DND-41 (cell line): ENCODE measurements around the gene IFITM10.

Source experiments
- ATAC-seq: fragments of 200-7000 bp; cut with Tn5 transposase; 3 replicates; pipeline ENCODE4 v1.9.1; 2021; ENCODE audit warnings: low read depth; ENCODE audit not compliant: insufficient read depth
- DNase-seq: peaks from one replicate; pipeline ENCODE4 v3.0.0-alpha.2; 2020
- H2AFZ ChIP-seq: 2 replicates; pipeline ENCODE4 v1.6.0; 2012; ENCODE audit warnings: low read depth, low read length
- H3K27ac ChIP-seq: 2 replicates; pipeline ENCODE4 v1.5.1; 2012; ENCODE audit warnings: low read length, inconsistent platforms
- H3K27me3 ChIP-seq: fragments of 200-600 bp; sonication (generic); 2 replicates; pipeline ENCODE4 v1.6.0; 2012; ENCODE audit warnings: low read length, mild to moderate bottlenecking, inconsistent platforms; ENCODE audit not compliant: insufficient read depth, poor library complexity
- H3K36me3 ChIP-seq: 2 replicates; pipeline ENCODE4 v1.5.1; 2012; ENCODE audit warnings: low read length, inconsistent platforms; ENCODE audit not compliant: insufficient read depth
- H3K4me1 ChIP-seq: 2 replicates; pipeline ENCODE4 v1.5.1; 2012; ENCODE audit warnings: mild to moderate bottlenecking, low read length; ENCODE audit not compliant: insufficient read depth
- H3K4me2 ChIP-seq: 2 replicates; pipeline ENCODE4 v1.6.0; 2012; ENCODE audit warnings: mild to moderate bottlenecking, moderate library complexity, low read length, inconsistent platforms; ENCODE audit not compliant: insufficient read depth
- H3K4me3 ChIP-seq, 2 experiments: fragments of 200-600 bp in 1 of 2; shearing (Covaris generic) in 1 of 2; 2 replicates each; pipeline ENCODE4 v1.5.1; 2012 to 2016; ENCODE audit warnings: inconsistent platforms in 2 of 2, low read length in 2 of 2, mild to moderate bottlenecking in 2 of 2, low read depth in 1 of 2, moderate library complexity in 1 of 2
- H3K79me2 ChIP-seq: 2 replicates; pipeline ENCODE4 v1.6.0; 2012; ENCODE audit warnings: low read length, inconsistent platforms; ENCODE audit not compliant: insufficient read depth
- H3K9ac ChIP-seq: 2 replicates; pipeline ENCODE4 v1.6.0; 2012; ENCODE audit warnings: low read depth, mild to moderate bottlenecking, inconsistent platforms, low read length, moderate library complexity
- H3K9me3 ChIP-seq: 2 replicates; pipeline ENCODE4 v1.5.1; 2012; ENCODE audit warnings: low read length, moderate library complexity, mild to moderate bottlenecking, inconsistent platforms; ENCODE audit not compliant: insufficient read depth, severe bottlenecking
- H4K20me1 ChIP-seq: 2 replicates; pipeline ENCODE4 v1.6.0; 2012; ENCODE audit warnings: low read length; ENCODE audit not compliant: insufficient read depth
- EZH2 ChIP-seq: IDR thresholded peaks from 3 replicates; pipeline ENCODE4 v1.6.1; 2012; ENCODE audit warnings: borderline replicate concordance, low read depth, mild to moderate bottlenecking, moderate library complexity, low read length, inconsistent platforms; ENCODE audit not compliant: severe bottlenecking
- TF ChIP-seq, protein P1 (sequence below): IDR thresholded peaks from 2 replicates; pipeline ENCODE4 v1.5.1; 2012; ENCODE audit warnings: borderline replicate concordance, low read length, moderate library complexity, mild to moderate bottlenecking; ENCODE audit not compliant: poor library complexity, severe bottlenecking; ENCODE audit errors: extremely low read depth

Gene IFITM10

DNA sequence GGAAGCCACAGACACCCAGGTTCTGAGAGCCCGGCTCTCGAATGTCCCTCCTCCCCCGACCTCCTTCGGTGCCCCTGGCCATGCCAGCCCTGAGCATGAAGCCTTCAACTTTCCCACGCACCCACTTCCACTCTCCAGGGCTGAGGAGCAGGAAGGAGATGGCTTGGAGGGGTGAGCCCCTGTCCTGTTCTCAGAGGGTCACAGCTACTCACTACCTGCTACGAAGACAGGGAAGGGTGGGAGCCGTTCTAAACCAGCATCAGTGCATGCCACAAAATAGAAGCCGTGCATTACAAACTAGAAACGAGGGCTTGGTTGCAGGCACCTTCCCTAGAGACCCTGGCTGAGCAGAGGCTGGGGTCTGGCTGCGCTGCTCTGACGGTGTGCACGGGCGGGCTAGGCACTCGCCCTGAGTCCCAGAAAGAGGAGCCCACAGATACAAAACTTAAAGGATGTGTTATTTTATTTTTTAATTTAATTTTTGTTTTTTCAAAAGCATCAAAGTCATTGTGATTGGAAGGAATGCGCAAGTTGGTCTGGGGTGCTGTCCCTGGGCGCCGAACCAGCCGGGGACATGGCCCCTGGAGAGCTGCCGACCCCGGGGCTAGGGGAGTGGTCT is 57.6 kb downstream of the IFITM10 start:
- Histone ChIP-seq H3K36me3 (no peaks in the 10 kb centered on the region), H4K20me1 (no peaks in the 10 kb centered on the region), H3K79me2 (no peaks in the 10 kb centered on the region), H3K27ac (no peak overlapping the region), H3K4me3 (no peak overlapping the region), H3K9ac (peak overlapping the region; percentile 68; the same call in 1 of the 2 replicates), H3K4me2 (peak overlapping the region; percentile 79), H3K27me3 (no peaks in the 10 kb centered on the region), H3K4me1 (peaks cover 22% of the 10 kb centered on the region), H2AFZ (no peak overlapping the region), H3K9me3 (no peaks in the 10 kb centered on the region)
- TF ChIP-seq, protein P1, sequence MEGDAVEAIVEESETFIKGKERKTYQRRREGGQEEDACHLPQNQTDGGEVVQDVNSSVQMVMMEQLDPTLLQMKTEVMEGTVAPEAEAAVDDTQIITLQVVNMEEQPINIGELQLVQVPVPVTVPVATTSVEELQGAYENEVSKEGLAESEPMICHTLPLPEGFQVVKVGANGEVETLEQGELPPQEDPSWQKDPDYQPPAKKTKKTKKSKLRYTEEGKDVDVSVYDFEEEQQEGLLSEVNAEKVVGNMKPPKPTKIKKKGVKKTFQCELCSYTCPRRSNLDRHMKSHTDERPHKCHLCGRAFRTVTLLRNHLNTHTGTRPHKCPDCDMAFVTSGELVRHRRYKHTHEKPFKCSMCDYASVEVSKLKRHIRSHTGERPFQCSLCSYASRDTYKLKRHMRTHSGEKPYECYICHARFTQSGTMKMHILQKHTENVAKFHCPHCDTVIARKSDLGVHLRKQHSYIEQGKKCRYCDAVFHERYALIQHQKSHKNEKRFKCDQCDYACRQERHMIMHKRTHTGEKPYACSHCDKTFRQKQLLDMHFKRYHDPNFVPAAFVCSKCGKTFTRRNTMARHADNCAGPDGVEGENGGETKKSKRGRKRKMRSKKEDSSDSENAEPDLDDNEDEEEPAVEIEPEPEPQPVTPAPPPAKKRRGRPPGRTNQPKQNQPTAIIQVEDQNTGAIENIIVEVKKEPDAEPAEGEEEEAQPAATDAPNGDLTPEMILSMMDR: no peak
- no peak for TF ChIP-seq EZH2
- ATAC-seq: no peak
- no peak for DNase-seq

DNA sequence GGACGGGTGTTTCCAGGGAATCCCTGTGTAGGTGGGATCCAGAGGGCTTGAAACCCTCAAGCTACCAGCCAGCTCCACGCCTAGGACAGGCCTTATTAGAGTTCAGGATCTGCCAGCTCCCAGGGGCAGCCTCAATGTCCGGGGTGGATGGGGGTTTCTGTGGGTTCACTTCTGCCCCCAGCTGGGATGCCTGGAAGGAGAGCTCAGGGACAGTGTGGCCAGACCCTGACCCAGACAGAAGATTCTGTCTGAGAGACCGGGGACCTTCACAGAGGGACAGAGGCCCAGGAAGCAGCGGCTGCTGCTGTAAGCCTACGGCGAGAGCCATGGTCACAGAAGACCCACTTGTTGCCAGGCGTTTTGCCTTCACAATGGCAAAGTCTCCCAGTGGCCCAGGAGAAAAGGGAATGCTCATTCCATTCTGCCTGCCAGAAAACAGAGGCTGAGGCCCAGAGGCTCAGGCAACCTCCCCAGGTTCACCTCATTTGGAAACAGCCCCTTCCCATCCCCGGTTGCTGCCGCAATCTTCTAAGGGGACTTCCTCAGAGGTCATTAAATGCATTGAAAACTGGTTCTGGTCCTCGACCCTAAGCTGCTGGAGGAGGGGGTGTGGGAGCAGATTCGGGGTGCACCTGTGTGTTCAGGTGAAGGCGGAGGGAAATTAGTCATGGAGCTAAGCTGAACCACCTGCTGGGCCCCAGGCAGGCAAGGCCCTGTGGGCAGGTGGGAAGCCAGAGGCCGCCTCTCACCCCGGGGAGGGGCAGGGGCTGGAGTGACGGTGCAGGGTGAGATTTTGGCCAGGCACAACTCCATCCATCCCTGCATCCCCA is 58.3 kb downstream of the IFITM10 start:
- Histone ChIP-seq H3K4me3 (no peak overlapping the region), H2AFZ (no peak overlapping the region), H4K20me1 (no peaks in the 10 kb centered on the region), H3K27ac (no peak overlapping the region), H3K4me1 (peaks cover 22% of the 10 kb centered on the region), H3K79me2 (no peaks in the 10 kb centered on the region), H3K4me2 (no peak overlapping the region), H3K9ac (no peak overlapping the region), H3K9me3 (no peaks in the 10 kb centered on the region), H3K27me3 (no peaks in the 10 kb centered on the region), H3K36me3 (no peaks in the 10 kb centered on the region)
- DNase-seq (no peak), ATAC-seq (no peak)
- TF ChIP-seq EZH2: no peak
- TF ChIP-seq, protein P1: no peak

DNA sequence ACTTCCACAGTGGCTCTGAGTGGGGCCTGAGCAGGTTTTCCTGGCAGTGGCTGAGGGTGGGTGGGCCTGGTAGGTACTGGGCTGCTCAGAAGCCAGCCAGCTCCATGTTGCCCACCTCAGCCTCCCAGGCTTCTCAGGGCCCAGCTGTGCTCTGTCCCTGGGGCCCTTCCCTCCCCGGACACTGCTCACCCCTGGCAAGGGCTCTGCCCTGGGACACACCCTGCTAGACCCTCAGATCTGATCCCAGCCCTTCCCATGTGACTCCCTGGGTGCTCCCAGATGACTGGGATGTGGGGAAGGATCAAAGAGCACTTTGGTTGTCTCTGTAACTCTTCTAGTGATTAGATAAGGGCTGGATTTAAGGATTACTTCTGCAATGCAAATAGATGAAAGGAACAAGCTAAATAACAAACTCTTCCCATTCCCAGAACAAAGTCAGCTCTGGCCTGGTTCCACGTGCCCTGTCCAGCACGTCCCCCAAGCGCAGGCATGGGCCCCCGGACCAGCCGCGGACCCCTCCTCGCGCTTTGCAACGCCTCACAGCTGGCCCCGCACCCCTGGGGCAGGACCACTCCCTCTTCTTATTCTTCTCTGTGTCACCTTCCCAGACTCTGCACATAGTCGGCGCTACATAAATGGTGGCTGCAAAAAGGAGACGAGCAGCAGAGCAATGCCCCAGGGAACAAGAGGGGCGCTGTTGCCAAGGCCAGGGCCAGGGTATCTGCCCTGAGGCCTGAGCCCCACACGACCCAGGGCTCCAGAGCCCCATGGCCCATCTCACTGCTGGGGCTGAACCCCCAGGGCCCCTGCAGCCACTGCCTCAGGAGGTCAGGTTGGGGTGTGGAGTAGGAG is 59.1 kb downstream of the IFITM10 start:
- TF ChIP-seq, protein P1: no peak
- TF ChIP-seq EZH2: no peak
- Histone ChIP-seq H3K9ac (no peak overlapping the region), H3K4me1 (peaks cover 22% of the 10 kb centered on the region), H4K20me1 (no peaks in the 10 kb centered on the region), H3K27me3 (no peaks in the 10 kb centered on the region), H3K79me2 (no peaks in the 10 kb centered on the region), H3K36me3 (no peaks in the 10 kb centered on the region), H3K9me3 (no peaks in the 10 kb centered on the region), H3K4me2 (no peak overlapping the region), H3K4me3 (no peak overlapping the region), H2AFZ (no peak overlapping the region), H3K27ac (no peak overlapping the region)
- no peak for ATAC-seq
- no peak for DNase-seq
